Astrocyte (in vitro differentiated cells and primary cell): ENCODE data around the gene ZFYVE19. TPM values are rescaled to one million over a fixed set of nuclear protein-coding genes. Genes with fewer than 3 reads are reported as not detected.

Experiments
- DNase-seq: peaks from one replicate; pipeline ENCODE4 v3.0.0-alpha.2; 2010; ENCODE audit warnings: low read depth
- FAIRE-seq: peaks from 2 replicates; lab custom pipeline; 2011; peaks lifted over from hg19 to GRCh38; lab: Jason Lieb, UNC
- H2AFZ ChIP-seq: 2 replicates; pipeline ENCODE4 v1.6.0; 2012; ENCODE audit warnings: low read depth, low read length, inconsistent platforms
- H3K27ac ChIP-seq: 2 replicates; pipeline ENCODE4 v1.5.1; 2011; ENCODE audit warnings: low read depth, low read length, inconsistent platforms
- H3K27me3 ChIP-seq: 2 replicates; pipeline ENCODE4 v1.6.0; 2011; ENCODE audit warnings: low read length, inconsistent platforms; ENCODE audit not compliant: insufficient read depth
- H3K36me3 ChIP-seq: 2 replicates; pipeline ENCODE4 v1.5.1; 2011; ENCODE audit warnings: low read length, inconsistent platforms; ENCODE audit not compliant: insufficient read depth
- H3K4me1 ChIP-seq: 2 replicates; pipeline ENCODE4 v1.5.1; 2011; ENCODE audit warnings: low read length, inconsistent platforms; ENCODE audit not compliant: insufficient read depth
- H3K4me2 ChIP-seq: 2 replicates; pipeline ENCODE4 v1.6.0; 2012; ENCODE audit warnings: low read length, inconsistent platforms
- H3K4me3 ChIP-seq: 2 replicates; pipeline ENCODE4 v1.5.1; 2011; ENCODE audit warnings: low read depth, mild to moderate bottlenecking, low read length, inconsistent platforms; ENCODE audit not compliant: insufficient read depth
- H3K79me2 ChIP-seq: 2 replicates; pipeline ENCODE4 v1.6.0; 2012; ENCODE audit warnings: mild to moderate bottlenecking, low read length, inconsistent platforms; ENCODE audit not compliant: insufficient read depth
- H3K9ac ChIP-seq: 2 replicates; pipeline ENCODE4 v1.6.0; 2012; ENCODE audit warnings: mild to moderate bottlenecking, low read length, inconsistent platforms
- H3K9me3 ChIP-seq: 2 replicates; pipeline ENCODE4 v1.5.1; 2012; ENCODE audit warnings: low read depth, mild to moderate bottlenecking, low read length, inconsistent platforms; ENCODE audit not compliant: insufficient read depth
- H4K20me1 ChIP-seq: 2 replicates; pipeline ENCODE4 v1.6.0; 2012; ENCODE audit warnings: low read length, inconsistent platforms; ENCODE audit not compliant: insufficient read depth
- H3K27ac Mint-ChIP-seq: one replicate; pipeline ENCODE4 v1.8.0; 2021; ENCODE audit warnings: mild to moderate bottlenecking, mixed read lengths; ENCODE audit not compliant: unreplicated experiment
- H3K27me3 Mint-ChIP-seq: one replicate; pipeline ENCODE4 v1.8.0; 2021; ENCODE audit warnings: low read depth, mixed read lengths; ENCODE audit not compliant: unreplicated experiment
- H3K36me3 Mint-ChIP-seq: one replicate; pipeline ENCODE4 v1.8.0; 2021; ENCODE audit warnings: low read depth, mixed read lengths; ENCODE audit not compliant: unreplicated experiment
- H3K4me1 Mint-ChIP-seq: one replicate; pipeline ENCODE4 v1.8.0; 2021; ENCODE audit warnings: low read depth, mixed read lengths; ENCODE audit not compliant: unreplicated experiment
- H3K4me3 Mint-ChIP-seq: one replicate; pipeline ENCODE4 v1.8.0; 2021; ENCODE audit warnings: mild to moderate bottlenecking, moderate library complexity, mixed read lengths; ENCODE audit not compliant: unreplicated experiment
- H3K9me3 Mint-ChIP-seq: one replicate; pipeline ENCODE4 v1.8.0; 2021; ENCODE audit warnings: mild to moderate bottlenecking, mixed read lengths; ENCODE audit not compliant: unreplicated experiment
- EZH2 ChIP-seq: IDR thresholded peaks from 2 replicates; pipeline ENCODE4 v1.6.1; 2012; ENCODE audit warnings: mild to moderate bottlenecking, low read length, inconsistent platforms; ENCODE audit not compliant: insufficient read depth
- total RNA-seq: library from RNA; stranded (reverse); gene quantifications from 2 replicates; pipeline ENCODE4 v1.2.1, GENCODE V29; 2021
- TF ChIP-seq, protein P1 (sequence below): IDR thresholded peaks from 2 replicates; pipeline ENCODE4 v1.5.1; 2011; ENCODE audit warnings: low read depth, mild to moderate bottlenecking, inconsistent platforms, low read length, moderate library complexity; ENCODE audit not compliant: insufficient read depth

ZFYVE19 gene
- total RNA-seq, 1 donor from 2014 or later: 13.0 TPM

DNA sequence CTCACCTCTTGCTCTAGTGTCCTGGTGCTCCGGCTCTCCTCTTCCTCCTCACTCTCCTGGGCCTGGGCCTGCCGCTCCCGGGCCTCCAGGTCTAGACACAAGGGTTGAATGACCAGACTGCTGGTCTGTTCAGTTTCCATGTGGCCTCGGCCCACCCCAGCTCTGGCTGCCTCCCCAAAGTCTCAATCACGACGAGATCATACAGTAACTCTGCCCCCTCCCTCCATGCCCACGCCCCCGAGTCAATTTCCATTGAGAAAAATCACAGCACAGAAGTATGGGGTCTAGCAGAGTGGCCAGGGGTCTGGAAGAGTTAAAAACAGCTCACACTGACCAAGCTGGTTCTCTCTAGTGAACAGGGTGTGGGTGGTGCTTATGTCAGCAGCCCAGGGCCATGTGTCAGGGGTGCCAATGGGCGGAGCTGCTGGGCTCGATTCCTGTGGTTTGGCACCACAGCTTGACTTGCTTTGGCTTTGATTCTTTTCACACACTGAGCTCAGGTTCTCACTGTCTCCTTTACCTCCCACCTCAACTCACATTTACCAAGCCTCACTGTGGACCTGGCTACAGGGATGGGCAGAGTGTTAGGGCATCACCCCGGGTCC, 30.2 kb upstream of the ZFYVE19 start:
- FAIRE-seq (peak; percentile 75), DNase-seq (peak; percentile 71)
- no peaks in the 10 kb centered on the region for H3K9me3 Mint-ChIP-seq
- Histone ChIP-seq H3K9me3 (no peaks in the 10 kb centered on the region), H4K20me1 (peaks cover 7% of the 10 kb centered on the region), H3K4me3 (no peak overlapping the region), H3K4me2 (no peak overlapping the region), H3K27me3 (no peaks in the 10 kb centered on the region), H2AFZ (no peak overlapping the region), H3K9ac (no peak overlapping the region), H3K36me3 (peaks cover 27% of the 10 kb centered on the region), H3K27ac (no peak overlapping the region), H3K79me2 (no peaks in the 10 kb centered on the region), H3K4me1 (peaks cover 5% of the 10 kb centered on the region)
- TF ChIP-seq, protein P1, sequence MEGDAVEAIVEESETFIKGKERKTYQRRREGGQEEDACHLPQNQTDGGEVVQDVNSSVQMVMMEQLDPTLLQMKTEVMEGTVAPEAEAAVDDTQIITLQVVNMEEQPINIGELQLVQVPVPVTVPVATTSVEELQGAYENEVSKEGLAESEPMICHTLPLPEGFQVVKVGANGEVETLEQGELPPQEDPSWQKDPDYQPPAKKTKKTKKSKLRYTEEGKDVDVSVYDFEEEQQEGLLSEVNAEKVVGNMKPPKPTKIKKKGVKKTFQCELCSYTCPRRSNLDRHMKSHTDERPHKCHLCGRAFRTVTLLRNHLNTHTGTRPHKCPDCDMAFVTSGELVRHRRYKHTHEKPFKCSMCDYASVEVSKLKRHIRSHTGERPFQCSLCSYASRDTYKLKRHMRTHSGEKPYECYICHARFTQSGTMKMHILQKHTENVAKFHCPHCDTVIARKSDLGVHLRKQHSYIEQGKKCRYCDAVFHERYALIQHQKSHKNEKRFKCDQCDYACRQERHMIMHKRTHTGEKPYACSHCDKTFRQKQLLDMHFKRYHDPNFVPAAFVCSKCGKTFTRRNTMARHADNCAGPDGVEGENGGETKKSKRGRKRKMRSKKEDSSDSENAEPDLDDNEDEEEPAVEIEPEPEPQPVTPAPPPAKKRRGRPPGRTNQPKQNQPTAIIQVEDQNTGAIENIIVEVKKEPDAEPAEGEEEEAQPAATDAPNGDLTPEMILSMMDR: no peak
- TF ChIP-seq EZH2: no peak
- H3K27me3 Mint-ChIP-seq: no peaks in the 10 kb centered on the region
- no peak overlapping the region for H3K27ac Mint-ChIP-seq
- H3K4me3 Mint-ChIP-seq: no peak overlapping the region
- peaks cover 6% of the 10 kb centered on the region for H3K4me1 Mint-ChIP-seq
- H3K36me3 Mint-ChIP-seq: peaks cover 20% of the 10 kb centered on the region

DNA sequence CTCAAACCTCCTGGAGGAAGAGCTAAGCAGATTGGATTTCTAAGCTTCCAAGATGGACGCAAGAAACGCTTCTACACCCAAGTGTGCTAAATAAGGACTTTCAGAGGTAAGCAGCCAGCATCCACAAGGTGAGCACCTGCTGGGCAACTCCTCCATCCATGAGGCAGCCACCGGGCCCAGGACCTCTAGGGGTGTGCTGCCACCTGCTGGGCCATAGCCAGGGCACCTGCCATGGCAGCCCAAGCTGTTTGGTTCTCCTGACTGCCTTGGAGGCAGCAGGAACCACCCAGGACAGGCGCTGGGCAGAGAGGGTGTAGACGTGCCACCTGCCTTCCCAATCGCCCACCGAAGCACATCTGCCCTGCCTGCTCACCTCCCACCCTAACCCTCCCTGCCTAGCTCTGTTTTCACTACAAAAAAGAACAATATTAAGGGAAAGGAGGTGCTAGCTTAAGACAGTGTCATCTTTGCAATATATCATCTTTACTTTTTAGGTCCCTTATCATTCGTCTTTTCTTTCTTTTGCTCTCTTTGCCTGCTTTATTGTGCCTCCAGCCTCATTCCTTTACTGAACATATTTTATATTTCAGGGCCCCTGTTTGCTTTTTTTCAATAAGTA, 24.2 kb upstream of the ZFYVE19 start:
- H3K4me1 ChIP-seq: peaks cover 13% of the 10 kb centered on the region
- peaks cover 18% of the 10 kb centered on the region for H3K79me2 ChIP-seq
- H3K4me2 ChIP-seq: no peak overlapping the region
- Mint-ChIP-seq H3K9me3 (no peaks in the 10 kb centered on the region), H3K4me1 (peaks cover 6% of the 10 kb centered on the region), H3K4me3 (no peak overlapping the region), H3K36me3 (peaks cover 2% of the 10 kb centered on the region), H3K27me3 (no peaks in the 10 kb centered on the region), H3K27ac (no peak overlapping the region)
- no peak for TF ChIP-seq EZH2
- TF ChIP-seq, protein P1: no peak
- DNase-seq: no peak
- H2AFZ ChIP-seq: no peak overlapping the region
- H3K36me3 ChIP-seq: peaks cover 17% of the 10 kb centered on the region
- H3K27me3 ChIP-seq: no peaks in the 10 kb centered on the region
- no peak overlapping the region for H3K9ac ChIP-seq
- peaks cover 46% of the 10 kb centered on the region for H4K20me1 ChIP-seq
- H3K9me3 ChIP-seq: no peaks in the 10 kb centered on the region
- no peak for FAIRE-seq
- H3K4me3 ChIP-seq: no peak overlapping the region
- no peak overlapping the region for H3K27ac ChIP-seq

DNA sequence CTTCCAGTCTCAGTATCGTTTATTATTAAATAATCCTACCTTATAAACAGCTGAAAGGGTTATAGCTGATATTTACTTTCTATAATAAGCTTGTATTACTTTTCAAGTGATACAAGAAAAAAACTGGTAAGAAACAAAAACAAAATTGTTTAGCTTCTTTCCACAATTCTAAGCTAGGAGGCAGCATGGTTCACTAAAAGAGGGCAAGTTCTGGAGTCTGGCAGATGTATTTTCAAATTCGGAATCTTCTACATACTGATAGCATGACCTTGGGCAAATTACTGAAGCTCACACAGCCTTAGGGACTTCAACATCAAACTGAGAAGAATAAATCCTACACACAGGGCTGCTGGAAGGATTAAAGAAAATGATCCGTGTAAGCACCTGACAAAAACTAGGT, 21.7 kb upstream of the ZFYVE19 start:
- H3K36me3 ChIP-seq: peaks cover 4% of the 10 kb centered on the region

More for the DNA sequence above, 21.7 kb upstream of the ZFYVE19 start:
- Mint-ChIP-seq H3K4me1 (peaks cover 6% of the 10 kb centered on the region), H3K27ac (no peak overlapping the region), H3K36me3 (peaks cover 2% of the 10 kb centered on the region), H3K4me3 (no peak overlapping the region), H3K27me3 (no peaks in the 10 kb centered on the region), H3K9me3 (no peaks in the 10 kb centered on the region)
- H4K20me1 ChIP-seq: peaks cover 52% of the 10 kb centered on the region
- no peak overlapping the region for H3K9ac ChIP-seq
- peaks cover 35% of the 10 kb centered on the region for H3K79me2 ChIP-seq
- H3K4me1 ChIP-seq: peaks cover 18% of the 10 kb centered on the region
- H3K4me3 ChIP-seq: no peak overlapping the region
- no peak overlapping the region for H3K4me2 ChIP-seq
- no peak overlapping the region for H2AFZ ChIP-seq
- no peaks in the 10 kb centered on the region for H3K27me3 ChIP-seq
- TF ChIP-seq, protein P1: no peak
- no peak for TF ChIP-seq EZH2
- FAIRE-seq (no peak), DNase-seq (no peak)
- no peaks in the 10 kb centered on the region for H3K9me3 ChIP-seq
- H3K27ac ChIP-seq: no peak overlapping the region
